B cell (primary cell): Measurements from ENCODE around the gene UBE2M. TPM values are rescaled to one million over a fixed set of nuclear protein-coding genes. Genes with fewer than 3 reads are reported as not detected.

Source experiments
- ATAC-seq: fragments of 200-7000 bp; cut with Tn5 transposase; one replicate; pipeline ENCODE4 v1.10.0; 2021; ENCODE audit warnings: low read depth, mild to moderate bottlenecking, moderate number of reproducible peaks, moderate library complexity
- CTCF ChIA-PET: fragments of 350-600 bp; sonication (Branson Sonifier 250); formaldehyde crosslinking; loops from one replicate; lab custom pipeline; 2021; ENCODE audit warnings: antibody characterized with exemption, inconsistent platforms; lab: Charles Lee
- POLR2A ChIA-PET: fragments of 350-600 bp; sonication (Branson Sonifier 250); formaldehyde crosslinking; loops from one replicate; lab custom pipeline; 2021; ENCODE audit warnings: antibody characterized with exemption; lab: Charles Lee
- DNase-seq: peaks from one replicate; pipeline ENCODE4 v3.0.0; 2013
- H2AFZ ChIP-seq: 2 replicates; pipeline ENCODE4 v1.6.1; 2012; ENCODE audit warnings: mild to moderate bottlenecking, low read depth, low read length; ENCODE audit not compliant: insufficient read depth, poor library complexity, severe bottlenecking
- H3K27ac ChIP-seq, 2 donors: 1 replicate in 1 of 2; 2 replicates in 1 of 2; pipeline ENCODE4 v1.5.1; 2012 to 2013; ENCODE audit warnings: low read length in 2 of 2, mild to moderate bottlenecking in 2 of 2, moderate library complexity in 1 of 2
- H3K27me3 ChIP-seq, 4 experiments: fragments of 200-600 bp in 1 of 4; sonication (generic) in 1 of 4; replicated peaks in 1 of 4; 1 replicate in 2 of 4; 2 replicates in 2 of 4; pipeline versions ENCODE4 v1.6.1 to v1.7.0; 2013 to 2016; ENCODE audit warnings: low read length in 3 of 4, mild to moderate bottlenecking in 2 of 4, mixed read lengths in 1 of 4, moderate library complexity in 1 of 4; ENCODE audit not compliant: insufficient read depth in 4 of 4, control insufficient read depth in 3 of 4; ENCODE audit errors: control extremely low read depth in 1 of 4
- H3K36me3 ChIP-seq, 2 experiments: replicated peaks in 1 of 2; 1 replicate in 1 of 2; 2 replicates in 1 of 2; pipeline versions ENCODE4 v1.6.1 to v1.7.1; 2013; ENCODE audit warnings: low read length in 1 of 2; ENCODE audit not compliant: insufficient read depth in 2 of 2, control insufficient read depth in 1 of 2; ENCODE audit errors: control extremely low read depth in 1 of 2, extremely low read depth in 1 of 2
- H3K4me1 ChIP-seq, 2 donors: fragments of 200-600 bp in 1 of 2; sonication (generic) in 1 of 2; 1 replicate in 1 of 2; 2 replicates in 1 of 2; pipeline versions ENCODE4 v1.5.1 to v1.6.1; 2013 to 2017; ENCODE audit warnings: low read length in 2 of 2; ENCODE audit not compliant: control insufficient read depth in 2 of 2, insufficient read depth in 2 of 2
- H3K4me2 ChIP-seq: replicated peaks from 2 replicates; pipeline ENCODE3; 2012; ENCODE audit warnings: mild to moderate bottlenecking, low read depth, low read length; ENCODE audit not compliant: poor library complexity, severe bottlenecking
- H3K4me3 ChIP-seq, 5 experiments: fragments of 200-600 bp in 1 of 5; sonication (generic) in 1 of 5; 1 replicate in 3 of 5; 2 replicates in 2 of 5; pipeline versions ENCODE4 v1.5.1 to v1.7.0; 2011 to 2016; ENCODE audit warnings: low read length in 4 of 5, mild to moderate bottlenecking in 4 of 5, low read depth in 2 of 5, control low read depth in 1 of 5, moderate library complexity in 1 of 5; ENCODE audit not compliant: insufficient read depth in 1 of 5; ENCODE audit errors: control extremely low read depth in 1 of 5, extremely low read depth in 1 of 5
- H3K79me2 ChIP-seq: fragments of 200-600 bp; sonication (generic); one replicate; pipeline ENCODE4 v1.6.0; 2016; ENCODE audit warnings: low read length; ENCODE audit not compliant: control insufficient read depth, insufficient read depth
- H3K9ac ChIP-seq: fragments of 200-600 bp; sonication (generic); 2 replicates; pipeline ENCODE4 v1.6.1; 2017; ENCODE audit warnings: mild to moderate bottlenecking, low read length, moderate library complexity
- H3K9me3 ChIP-seq, 3 donors: one replicate each; pipeline versions ENCODE4 v1.6.1 to v1.7.1; 2013; ENCODE audit warnings: low read length in 2 of 3; ENCODE audit not compliant: control insufficient read depth in 2 of 3, insufficient read depth in 1 of 3; ENCODE audit errors: control extremely low read depth in 1 of 3
- H4K20me1 ChIP-seq: 2 replicates; pipeline ENCODE4 v1.6.0; 2012; ENCODE audit warnings: mild to moderate bottlenecking, low read length; ENCODE audit not compliant: insufficient read depth, control insufficient read depth, poor library complexity, severe bottlenecking
- H3K27ac Mint-ChIP-seq: one replicate; pipeline ENCODE4 v1.8.0; 2021; ENCODE audit warnings: mixed read lengths
- H3K27me3 Mint-ChIP-seq: one replicate; pipeline ENCODE4 v1.8.0; 2021; ENCODE audit warnings: mixed read lengths
- H3K4me1 Mint-ChIP-seq: one replicate; pipeline ENCODE4 v1.8.0; 2021; ENCODE audit warnings: mixed read lengths
- H3K4me3 Mint-ChIP-seq: one replicate; pipeline ENCODE4 v1.8.0; 2021; ENCODE audit warnings: mixed read lengths
- H3K9me3 Mint-ChIP-seq: one replicate; pipeline ENCODE4 v1.8.0; 2022; ENCODE audit warnings: mixed read lengths; ENCODE audit not compliant: insufficient read depth
- EZH2 ChIP-seq: IDR thresholded peaks from 2 replicates; pipeline ENCODE4 v1.6.1; 2012; ENCODE audit warnings: borderline replicate concordance, low read depth, mild to moderate bottlenecking, moderate library complexity, low read length; ENCODE audit not compliant: insufficient read depth, poor library complexity, severe bottlenecking
- WGBS: methylation state at CpG from one replicate; pipeline ENCODE4 v1.1.5; 2013; ENCODE audit warnings: missing lambda C conversion rate; ENCODE audit not compliant: insufficient coverage; 5-methylcytosine and 5-hydroxymethylcytosine counted together
- intact Hi-C: fragments of 100-400 bp; cut with micrococcal nuclease; formaldehyde crosslinking; loops from one replicate; pipeline ENCODE4 v1.10.0; 2022
- polyA plus RNA-seq: library from polyadenylated mRNA; depleted of rRNA; stranded (reverse); fragments of >200 nt; gene quantifications from 2 replicates; pipeline ENCODE4 v1.2.3, GENCODE V29; 2012
- total RNA-seq, 2 donors: library from RNA; stranded (reverse); fragments of 120-200 nt in 1 of 2; gene quantifications; 1 replicate in 1 of 2; 2 replicates in 1 of 2; pipeline versions ENCODE4 v1.2.3 to v1.2.4, GENCODE V29; 2013 to 2022
- TF ChIP-seq, protein P1 (sequence below): fragments of 200-600 bp; IDR thresholded peaks from one replicate; pipeline ENCODE4 v1.8.0; 2022; ENCODE audit warnings: antibody characterized with exemption, mild to moderate bottlenecking

UBE2M gene
- total and polyA plus RNA-seq, 2 donors (not counting 1 experiment from before 2014, with no cell fraction given): 62.5 to 66.1 TPM

DNA sequence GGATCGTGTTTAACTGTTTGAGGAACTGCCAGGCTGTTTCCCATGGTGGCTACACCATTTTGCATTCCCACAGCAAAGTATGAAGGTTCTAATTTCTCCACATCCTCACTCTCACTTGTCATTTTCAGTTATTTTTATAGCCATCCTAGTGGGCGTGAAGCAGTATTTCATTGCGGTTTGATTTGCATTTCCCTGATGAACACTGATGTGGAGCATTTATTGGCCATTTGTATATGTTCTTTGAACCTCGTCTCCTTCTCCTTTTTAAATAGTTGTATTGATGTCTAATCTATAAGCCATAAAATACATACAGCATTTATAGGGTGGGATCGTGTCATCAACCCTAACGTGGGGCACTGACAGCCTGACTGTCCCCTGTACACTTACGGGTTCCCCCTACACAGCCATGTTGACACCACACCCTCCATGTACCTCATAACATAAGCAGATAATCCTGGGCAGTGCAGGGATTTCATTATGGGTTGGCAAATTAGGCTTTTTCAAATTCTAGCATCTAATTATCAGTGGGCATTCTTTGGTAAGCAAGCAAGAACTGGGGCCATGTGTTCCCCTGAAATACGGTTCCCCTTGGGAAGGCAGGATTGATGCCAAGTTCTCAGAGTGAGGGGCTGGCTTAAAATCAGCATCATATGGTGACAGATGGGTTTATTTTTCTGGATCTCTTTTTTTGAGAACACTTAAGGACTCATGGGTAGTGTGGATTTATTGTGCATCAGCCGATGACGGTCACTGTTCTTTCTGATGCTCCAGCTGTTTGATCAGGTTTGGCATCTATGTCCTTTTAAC lies 27.2 kb downstream of the UBE2M start:
- Histone ChIP-seq H2AFZ (peak overlapping the region; percentile 37), H3K79me2 (no peaks in the 10 kb centered on the region), H3K9me3 (no peaks in the 10 kb centered on the region), H3K4me1 (peaks cover 12 to 14% of the 10 kb centered on the region in 2 donors), H3K4me2 (peak overlapping the region; percentile 52), H4K20me1 (no peaks in the 10 kb centered on the region), H3K36me3 (no peaks in the 10 kb centered on the region), H3K4me3 (no peak overlapping the region), H3K9ac (no peak overlapping the region), H3K27me3 (no peaks in the 10 kb centered on the region), H3K27ac (peak overlapping the region in 1 of 2 donors; percentile 10)
- TF ChIP-seq, protein P1, sequence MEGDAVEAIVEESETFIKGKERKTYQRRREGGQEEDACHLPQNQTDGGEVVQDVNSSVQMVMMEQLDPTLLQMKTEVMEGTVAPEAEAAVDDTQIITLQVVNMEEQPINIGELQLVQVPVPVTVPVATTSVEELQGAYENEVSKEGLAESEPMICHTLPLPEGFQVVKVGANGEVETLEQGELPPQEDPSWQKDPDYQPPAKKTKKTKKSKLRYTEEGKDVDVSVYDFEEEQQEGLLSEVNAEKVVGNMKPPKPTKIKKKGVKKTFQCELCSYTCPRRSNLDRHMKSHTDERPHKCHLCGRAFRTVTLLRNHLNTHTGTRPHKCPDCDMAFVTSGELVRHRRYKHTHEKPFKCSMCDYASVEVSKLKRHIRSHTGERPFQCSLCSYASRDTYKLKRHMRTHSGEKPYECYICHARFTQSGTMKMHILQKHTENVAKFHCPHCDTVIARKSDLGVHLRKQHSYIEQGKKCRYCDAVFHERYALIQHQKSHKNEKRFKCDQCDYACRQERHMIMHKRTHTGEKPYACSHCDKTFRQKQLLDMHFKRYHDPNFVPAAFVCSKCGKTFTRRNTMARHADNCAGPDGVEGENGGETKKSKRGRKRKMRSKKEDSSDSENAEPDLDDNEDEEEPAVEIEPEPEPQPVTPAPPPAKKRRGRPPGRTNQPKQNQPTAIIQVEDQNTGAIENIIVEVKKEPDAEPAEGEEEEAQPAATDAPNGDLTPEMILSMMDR: no peak
- ATAC-seq: peak; percentile 17
- intact Hi-C loops: no loop called here
- ChIA-PET POLR2A (no interaction called here), CTCF (no interaction called here)
- Mint-ChIP-seq H3K9me3 (no peaks in the 10 kb centered on the region), H3K27ac (no peak overlapping the region), H3K4me1 (peaks cover 21% of the 10 kb centered on the region), H3K4me3 (peak overlapping the region; percentile 38), H3K27me3 (no peaks in the 10 kb centered on the region)
- DNase-seq: peak; percentile 31
- 100% methylated on average over 1 of the region's 10 CpGs for WGBS

DNA sequence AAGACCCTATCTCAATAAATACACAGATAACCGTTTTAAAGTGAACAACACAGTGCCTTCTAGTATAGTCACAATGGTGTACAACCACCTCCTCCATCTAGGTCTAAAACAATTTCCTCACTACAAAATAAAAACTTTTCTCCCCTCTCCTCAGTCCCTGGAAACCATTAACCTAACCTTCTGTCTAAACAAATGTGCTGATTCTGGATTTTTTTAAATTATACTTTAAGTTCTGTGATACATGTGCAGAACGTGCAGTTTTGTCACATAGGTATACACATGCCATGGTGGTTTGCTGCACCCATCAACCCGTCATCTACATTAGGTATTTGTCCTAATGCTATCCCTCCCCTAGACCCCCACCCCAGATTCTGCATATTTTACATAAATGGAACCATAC lies 29.0 kb downstream of the UBE2M start:
- WGBS: no CpG with 5 or more reads among the region's 3 CpGs
- POLR2A ChIA-PET: interaction anchor here (0.6 kb wide), 2 partner anchors 31 to 503 kb away, joined by 3 to 5 read pairs; no protein-coding TSS in a partner anchor

More for the DNA sequence above, 29.0 kb downstream of the UBE2M start:
- H3K9me3 ChIP-seq: no peaks in the 10 kb centered on the region
- ATAC-seq (no peak), DNase-seq (no peak)
- H3K36me3 ChIP-seq: no peaks in the 10 kb centered on the region
- intact Hi-C loops: no loop called here
- no peaks in the 10 kb centered on the region for H4K20me1 ChIP-seq
- H3K79me2 ChIP-seq: no peaks in the 10 kb centered on the region
- no peak overlapping the region for H3K27ac Mint-ChIP-seq
- H3K4me3 Mint-ChIP-seq: no peak overlapping the region
- H3K4me3 ChIP-seq: no peak overlapping the region
- no peak overlapping the region for H3K27ac ChIP-seq
- H3K27me3 Mint-ChIP-seq: no peaks in the 10 kb centered on the region
- TF ChIP-seq, protein P1: no peak
- no peak for TF ChIP-seq EZH2
- no peaks in the 10 kb centered on the region for H3K9me3 Mint-ChIP-seq
- no peak overlapping the region for H3K4me2 ChIP-seq
- H3K27me3 ChIP-seq: no peaks in the 10 kb centered on the region
- no peak overlapping the region for H3K9ac ChIP-seq
- CTCF ChIA-PET: interaction anchor here (0.7 kb wide), 1 partner anchor 10 kb away, joined by 4 read pairs; the partner anchor contains the start of gene ZBTB45
- no peak overlapping the region for H2AFZ ChIP-seq
- H3K4me1 ChIP-seq: peaks cover 12 to 14% of the 10 kb centered on the region in 2 donors
- H3K4me1 Mint-ChIP-seq: peaks cover 21% of the 10 kb centered on the region
